ENCODE measurements around the gene NXF3.
"Not testable (repeated sequence)": the region's sequence is repeated elsewhere in the genome, so short reads cannot be mapped to it uniquely, and the experiment has no call there.

The NXF3 gene

GRCh38 chrX:103051260-103051789, 41.6 kb downstream of the NXF3 start:
- DNase-seq (ENCODE audit: low spot score): no peak

- DNase-seq (ENCODE audit: low spot score): not testable (repeated sequence)
Measured at GRCh38 chrX:103033371-103033770, 59.6 kb downstream of the NXF3 start.
